KG1 (cell line): ENCODE results near the gene MTMR3.
"Not testable (repeated sequence)": the region's sequence is repeated elsewhere in the genome, so short reads cannot be mapped to it uniquely, and the experiment has no call there.

Experiments
- DNase-seq: peaks from one replicate; lab custom pipeline; 2025; lab: John Stamatoyannopoulos, UW

MTMR3 gene

DNA sequence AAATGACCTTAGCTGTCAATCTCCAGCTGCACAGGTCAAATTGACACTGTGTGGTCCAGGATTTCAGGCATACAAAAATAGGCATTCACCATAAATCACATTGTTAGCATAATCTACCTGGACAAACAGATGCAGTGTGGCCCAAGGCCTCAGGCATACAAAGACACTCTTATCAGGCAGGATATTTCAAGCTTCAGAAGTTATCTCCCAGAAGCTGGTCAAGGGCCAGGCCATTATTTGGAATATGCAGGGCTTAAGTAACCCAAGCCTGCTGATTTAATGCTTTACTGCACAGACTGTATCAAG lies 171.7 kb downstream of the MTMR3 start:
- DNase-seq, result no peak

DNA sequence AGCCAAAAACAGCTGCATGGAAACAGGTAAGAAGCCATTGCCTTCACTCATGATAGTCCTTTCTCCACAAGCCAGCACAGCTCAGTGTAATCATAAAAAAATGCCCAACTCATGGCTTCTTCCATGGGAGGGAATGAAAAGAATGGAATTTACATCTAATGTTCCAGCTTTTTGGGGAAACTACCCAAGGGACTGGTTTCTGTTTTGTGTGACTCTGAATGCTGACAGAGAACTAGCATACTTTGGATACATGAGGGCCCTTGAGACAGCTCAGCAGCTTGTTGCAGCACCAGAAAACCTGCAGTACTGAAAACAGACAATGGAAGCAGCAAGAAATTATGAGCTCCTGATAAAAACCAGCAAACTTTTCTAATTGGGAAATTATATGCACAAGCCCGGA lies 173.0 kb downstream of the MTMR3 start:
- no peak for DNase-seq

DNA sequence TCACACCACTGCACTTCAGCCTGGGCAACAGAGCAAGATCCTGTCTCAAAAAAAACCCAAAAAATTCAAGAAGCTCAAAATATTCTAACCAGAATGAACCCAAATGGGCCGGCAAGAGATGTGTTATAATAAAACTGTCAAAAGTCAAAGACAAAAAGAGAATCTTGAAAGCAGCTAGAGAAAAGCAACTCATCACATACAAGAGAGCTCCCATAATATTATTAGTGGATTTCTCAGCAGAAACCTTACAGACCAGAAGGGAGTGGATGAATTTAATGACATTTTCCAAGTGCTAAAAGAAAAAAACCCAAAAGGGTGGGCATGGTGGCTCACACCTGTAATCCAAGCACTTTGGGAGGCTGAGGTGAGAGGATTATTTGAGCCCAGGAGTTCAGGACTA lies 174.4 kb downstream of the MTMR3 start:
- DNase-seq, result no peak

DNA sequence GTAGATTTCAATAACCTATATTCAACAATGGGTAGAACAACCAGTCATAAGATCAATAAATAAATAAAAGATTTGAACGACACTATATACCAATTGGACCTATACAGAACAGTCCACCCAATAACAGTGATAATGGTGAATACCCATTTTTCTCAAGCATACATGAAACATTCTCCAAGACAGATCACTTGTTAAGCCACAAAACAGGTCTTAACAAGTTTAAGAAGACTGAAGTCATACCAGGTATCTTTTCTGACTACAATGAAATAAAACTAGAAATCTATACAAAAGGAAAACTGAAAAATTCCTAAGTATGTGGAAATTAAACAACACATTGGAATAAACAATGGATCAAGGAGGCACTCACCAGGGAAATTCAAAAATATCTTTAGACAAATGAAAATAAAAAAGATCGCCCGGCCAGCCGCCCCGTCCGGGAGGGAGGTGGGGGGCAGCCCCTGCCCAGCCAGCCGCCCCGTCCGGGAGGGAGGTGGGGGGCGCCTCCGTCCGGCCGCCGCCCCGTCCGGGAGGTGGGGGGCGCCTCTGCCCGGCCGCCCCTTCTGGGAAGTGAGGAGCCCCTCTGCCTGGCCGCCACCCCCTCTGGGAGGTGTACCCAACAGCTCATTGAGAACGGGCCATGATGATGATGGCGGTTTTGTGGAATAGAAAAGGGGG lies 176.5 kb downstream of the MTMR3 start:
- DNase-seq, result not testable (repeated sequence)

DNA sequence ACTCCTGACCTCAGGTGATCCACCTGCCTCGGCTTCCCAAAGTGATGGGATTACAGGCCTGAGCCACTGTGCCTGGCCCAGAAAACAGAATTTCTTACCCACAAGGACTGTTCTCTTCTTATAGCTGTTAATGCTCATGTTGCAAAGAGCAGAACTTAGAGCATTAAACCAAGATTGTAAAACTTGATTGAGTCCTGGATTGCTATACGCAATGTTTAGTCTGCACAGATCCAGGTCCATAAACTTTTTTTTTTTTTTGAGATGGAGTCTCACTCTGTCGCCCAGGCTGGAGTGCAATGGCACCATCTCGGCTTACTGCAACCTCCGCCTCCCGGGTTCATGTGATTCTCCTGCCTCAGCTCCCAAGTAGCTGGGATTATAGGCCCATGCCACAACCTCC lies 178.1 kb downstream of the MTMR3 start:
- DNase-seq, result not testable (repeated sequence)

DNA sequence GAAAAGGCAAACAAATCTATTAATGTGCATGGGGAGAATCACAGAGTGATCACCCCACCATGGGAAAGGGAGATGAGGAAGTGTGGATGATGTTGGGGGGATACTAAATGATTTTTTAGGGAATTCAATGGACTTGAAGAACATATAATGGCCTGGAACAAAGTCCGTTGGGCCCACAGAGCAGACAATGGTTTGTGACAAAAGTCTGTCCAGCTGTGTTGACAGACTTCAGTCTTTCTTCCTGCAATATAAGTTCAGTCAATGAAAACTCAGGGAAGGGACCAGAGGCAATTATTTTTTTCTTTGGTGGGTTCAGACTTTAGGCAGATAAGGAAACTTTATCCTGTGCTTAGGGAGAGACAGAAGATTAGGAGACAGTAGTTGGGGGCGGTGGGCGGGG lies 179.3 kb downstream of the MTMR3 start:
- DNase-seq, result no peak

DNA sequence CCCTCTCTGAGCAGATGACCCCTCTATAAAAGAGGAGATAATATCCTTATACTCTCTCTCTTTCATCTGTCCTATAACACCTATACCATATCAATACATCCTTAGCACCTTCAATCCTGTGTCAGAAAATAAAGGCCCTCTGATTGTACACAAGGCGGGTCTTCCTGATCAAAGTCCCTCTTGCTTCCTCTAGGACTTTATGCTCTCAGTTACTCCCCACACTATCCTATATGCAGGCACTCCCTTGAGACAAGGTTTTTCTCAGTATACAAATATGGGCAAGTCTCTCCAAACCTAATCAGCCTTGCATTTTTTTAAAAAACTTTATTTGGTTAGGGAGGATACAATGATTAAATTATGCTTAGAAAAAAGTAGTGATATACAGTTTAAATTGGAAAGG lies 180.0 kb downstream of the MTMR3 start:
- DNase-seq, result no peak

DNA sequence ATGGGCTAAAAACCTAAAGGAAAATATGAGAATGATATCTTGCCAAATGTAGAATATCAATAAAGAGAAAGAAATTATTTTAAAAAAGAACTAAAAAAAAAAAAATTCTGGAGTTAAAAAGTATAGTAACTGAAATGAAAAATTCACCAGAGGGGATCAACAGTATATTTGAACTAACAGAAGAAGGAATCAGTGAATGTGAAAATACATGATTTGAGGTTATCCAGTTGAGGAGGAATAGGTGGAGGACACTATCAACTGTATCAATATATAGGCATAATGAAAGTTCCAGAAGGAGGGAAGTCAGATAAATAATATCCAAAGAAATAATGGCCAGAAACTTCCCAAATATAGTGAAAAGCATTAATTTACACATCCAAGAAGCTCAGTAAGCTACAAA lies 181.2 kb downstream of the MTMR3 start:
- DNase-seq, result no peak

DNA sequence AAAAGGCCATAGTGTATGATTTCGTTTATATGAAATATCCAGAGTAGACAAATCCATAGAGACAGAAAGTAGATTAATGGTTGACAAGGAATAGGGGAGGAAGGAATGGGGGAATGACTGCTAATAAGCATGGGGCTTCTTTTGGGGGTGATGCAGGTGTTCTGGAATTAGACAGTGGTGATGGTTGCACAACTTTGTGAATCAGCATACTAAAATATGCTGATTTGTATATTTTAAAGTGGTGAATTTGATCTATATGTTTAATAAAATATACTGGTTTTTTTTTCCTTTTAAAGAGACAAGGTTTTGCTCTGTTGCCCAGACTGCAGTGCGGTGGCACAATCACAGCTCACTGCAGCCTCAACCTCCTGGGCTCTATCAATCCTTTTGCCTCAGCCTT lies 190.8 kb downstream of the MTMR3 start:
- no peak for DNase-seq

DNA sequence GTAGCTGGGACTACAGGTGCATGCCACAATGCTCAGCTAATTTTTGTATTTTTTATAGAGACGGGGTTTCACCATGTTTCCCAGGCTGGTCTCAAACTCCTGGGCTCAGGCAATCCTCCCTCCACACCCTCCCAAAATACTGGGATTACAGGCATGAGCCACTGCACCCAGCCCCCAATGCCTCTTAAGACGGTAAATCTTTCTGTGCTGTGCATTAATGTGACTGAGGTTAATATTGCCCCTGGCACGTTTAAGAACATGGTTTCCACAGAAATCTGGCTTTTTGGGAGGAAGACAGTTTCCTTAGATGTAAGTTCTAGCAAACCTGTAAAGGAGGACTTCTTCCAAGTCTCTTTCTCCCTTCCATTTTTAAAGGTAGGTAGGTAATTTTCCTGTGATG lies 191.2 kb downstream of the MTMR3 start:
- DNase-seq, result no peak

DNA sequence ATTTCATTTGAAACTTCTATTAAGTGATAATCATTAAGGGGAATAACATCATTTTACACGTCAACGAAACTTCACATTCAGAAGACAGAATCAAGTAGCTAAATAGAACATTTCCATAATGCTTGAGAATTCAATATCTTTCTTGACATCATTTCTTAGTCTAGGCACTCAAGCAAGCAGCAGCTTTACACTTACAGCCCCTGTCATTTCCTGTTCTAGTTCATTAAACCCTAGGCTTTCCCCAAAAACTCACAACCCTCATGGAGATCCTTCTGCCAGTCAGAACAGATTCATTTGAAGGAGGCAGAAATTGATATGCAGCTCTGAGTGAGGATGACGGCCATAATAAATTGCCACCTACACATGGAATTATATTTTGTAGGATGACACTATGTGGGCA lies 192.0 kb downstream of the MTMR3 start:
- DNase-seq, result no peak

DNA sequence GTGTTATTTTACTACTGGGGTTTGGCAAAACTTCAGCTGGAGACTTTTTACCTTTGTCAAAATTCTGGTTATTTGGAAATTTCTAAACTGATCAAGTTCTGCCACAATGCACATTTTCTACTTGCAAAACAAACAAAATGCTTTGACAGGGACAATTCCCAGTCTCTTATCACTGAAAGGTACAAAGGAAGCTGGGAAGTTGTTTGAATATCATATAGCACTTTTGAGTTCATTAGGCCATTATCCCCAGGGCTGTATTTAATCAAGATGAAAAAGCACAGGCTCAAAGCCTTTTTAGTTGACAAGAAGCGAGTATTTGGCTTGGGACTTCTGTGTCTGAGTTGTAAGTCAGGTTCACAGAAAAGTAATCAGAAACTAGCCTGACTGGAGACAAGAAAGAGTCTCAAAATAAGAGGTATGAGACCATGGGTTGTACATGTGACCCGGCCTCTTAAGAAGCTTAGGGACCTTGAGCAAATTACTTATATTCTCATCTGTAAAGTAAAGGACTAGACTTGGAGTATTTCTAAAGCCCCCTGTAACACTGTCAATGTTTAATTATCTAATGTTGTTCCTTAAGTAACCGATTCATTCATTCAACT lies 194.4 kb downstream of the MTMR3 start:
- DNase-seq, result no peak

DNA sequence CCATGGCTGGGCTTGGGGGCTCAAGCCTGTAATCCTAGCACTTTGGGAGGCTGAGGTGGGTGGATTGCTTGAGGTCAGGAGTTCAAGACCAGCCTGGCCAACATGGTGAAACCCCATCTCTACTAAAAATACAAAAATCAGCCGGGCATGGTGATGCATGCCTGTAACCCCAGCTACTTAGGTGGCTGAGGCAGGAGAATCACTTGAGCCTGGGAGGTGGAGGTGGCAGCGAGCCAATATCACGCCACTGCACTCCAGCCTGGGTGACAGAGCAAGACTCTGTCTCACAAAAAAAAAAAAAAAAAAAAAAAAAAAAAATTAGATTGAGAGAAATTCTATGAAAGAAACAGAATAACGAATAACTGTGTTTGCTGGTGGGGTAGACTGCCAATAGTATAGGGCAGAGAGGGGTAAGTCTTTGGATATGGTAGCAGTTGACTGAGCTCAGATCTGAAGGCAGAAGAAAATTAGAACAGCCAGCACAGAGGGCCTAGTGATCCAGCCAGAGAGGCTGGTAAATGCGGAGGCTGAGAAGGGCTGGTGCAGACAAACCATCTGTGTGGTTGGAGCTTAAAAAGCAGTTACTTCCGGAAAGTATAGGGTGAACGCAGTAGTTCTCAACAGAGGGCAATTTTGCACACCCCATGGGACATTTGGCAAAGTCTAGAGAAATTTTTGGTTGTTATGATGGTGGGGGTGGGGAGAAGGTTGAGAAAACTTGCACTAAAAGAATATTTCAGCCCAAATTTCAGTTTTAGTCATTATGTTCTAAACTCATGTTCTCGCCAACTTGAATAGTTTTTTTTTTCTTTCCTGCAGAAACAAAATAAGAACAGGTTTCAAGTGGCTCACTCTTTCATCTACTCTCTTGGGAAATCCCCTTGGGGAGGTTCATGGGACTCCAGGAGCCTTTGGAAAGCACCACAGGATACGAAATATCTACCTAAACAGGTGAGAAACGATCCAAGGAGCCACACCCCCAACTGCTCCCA lies 195.6 kb downstream of the MTMR3 start:
- no peak for DNase-seq

DNA sequence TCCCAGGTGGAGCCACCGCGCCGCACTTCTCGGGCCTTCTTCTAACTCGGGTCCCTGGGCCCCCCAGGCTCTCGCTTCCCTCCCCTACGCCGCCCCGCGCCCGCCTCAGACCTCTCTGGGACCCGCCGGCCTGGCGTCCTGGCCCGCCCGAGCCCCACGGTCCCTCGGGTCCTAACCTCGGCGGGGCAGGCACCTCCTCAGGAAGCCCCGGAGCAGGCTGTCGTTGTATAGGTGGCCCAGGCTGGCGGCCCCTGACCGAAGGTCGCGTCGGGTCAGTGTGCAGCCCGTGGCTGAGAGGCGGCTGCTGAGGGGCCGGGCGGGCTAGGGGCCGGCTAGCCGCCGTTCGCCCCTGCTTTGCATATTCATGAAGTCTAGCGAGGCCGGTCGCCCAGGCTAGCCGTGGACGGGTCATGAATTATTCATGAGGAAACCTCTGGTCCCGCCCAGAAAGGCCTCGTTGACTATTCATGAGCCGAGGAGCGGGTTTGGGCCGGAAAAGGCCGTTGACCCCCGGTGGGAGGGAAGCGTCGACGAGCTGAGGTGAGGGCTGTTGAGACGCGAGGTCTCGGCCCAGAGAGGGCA lies 197.1 kb downstream of the MTMR3 start, which contains the start of gene HORMAD2:
HORMAD2 (plus strand) TSS at position 513 of the 582 bp plus-strand sequence. CDS start 13,489 bp downstream, outside the sequence.
- no peak for DNase-seq
